ENCODE results near the gene NRCAM.

The NRCAM gene

GRCh38 chr7:108251700-108252099, 204.5 kb downstream of the NRCAM start:
- Histone ChIP-seq H2AFZ (ENCODE audit: low read depth, low read length, severe bottlenecking) (no peak overlapping the region), H3K79me2 (ENCODE audit: insufficient read depth, low read length) (no peaks in the 10 kb centered on the region), H3K9me2 (replicated peaks; ENCODE audit: insufficient read depth, low read length) (no peaks in the 10 kb centered on the region), H3F3A (ENCODE audit: insufficient read depth) (no peaks in the 10 kb centered on the region), H3K4me3 (ENCODE audit: insufficient read depth, low read length, poor library complexity, severe bottlenecking) (no peak overlapping the region), H3K9me3 (ENCODE audit: insufficient read depth, low read length) (no peaks in the 10 kb centered on the region), H3K4me2 (ENCODE audit: low read depth, low read length, poor library complexity, severe bottlenecking) (no peak overlapping the region), H3K36me3 (ENCODE audit: low read length) (no peaks in the 10 kb centered on the region), H3K27me3 (ENCODE audit: low read length) (no peaks in the 10 kb centered on the region), H3K9ac (ENCODE audit: low read length) (no peak overlapping the region), H3K27ac (ENCODE audit: low read depth, low read length) (no peak overlapping the region), H4K20me1 (ENCODE audit: low read depth, low read length) (no peaks in the 10 kb centered on the region)
- TF ChIP-seq EZH2phosphoT487 (conservative IDR thresholded peaks at IDR 0.05; ENCODE audit: low read length), result no peak
- no peak for TF ChIP-seq CTCF (IDR thresholded peaks at IDR 0.05; ENCODE audit: insufficient read depth, low read length, poor library complexity, severe bottlenecking)

- Histone ChIP-seq H3K27me3 (ENCODE audit: low read length) (no peaks in the 10 kb centered on the region), H3K4me3 (ENCODE audit: insufficient read depth, low read length, poor library complexity, severe bottlenecking) (no peak overlapping the region), H3F3A (ENCODE audit: insufficient read depth) (no peaks in the 10 kb centered on the region), H3K79me2 (ENCODE audit: insufficient read depth, low read length) (no peaks in the 10 kb centered on the region), H3K9me2 (replicated peaks; ENCODE audit: insufficient read depth, low read length) (no peaks in the 10 kb centered on the region), H4K20me1 (ENCODE audit: low read depth, low read length) (no peaks in the 10 kb centered on the region), H3K27ac (ENCODE audit: low read depth, low read length) (no peak overlapping the region), H2AFZ (ENCODE audit: low read depth, low read length, severe bottlenecking) (no peak overlapping the region), H3K4me2 (ENCODE audit: low read depth, low read length, poor library complexity, severe bottlenecking) (no peak overlapping the region), H3K9ac (ENCODE audit: low read length) (no peak overlapping the region), H3K36me3 (ENCODE audit: low read length) (no peaks in the 10 kb centered on the region), H3K9me3 (ENCODE audit: insufficient read depth, low read length) (no peaks in the 10 kb centered on the region)
- TF ChIP-seq EZH2phosphoT487 (conservative IDR thresholded peaks at IDR 0.05; ENCODE audit: low read length) (no peak), CTCF (IDR thresholded peaks at IDR 0.05; ENCODE audit: insufficient read depth, low read length, poor library complexity, severe bottlenecking) (no peak)
Measured at GRCh38 chr7:108249453-108249852, 206.8 kb downstream of the NRCAM start.

- TF ChIP-seq EZH2phosphoT487 (conservative IDR thresholded peaks at IDR 0.05; ENCODE audit: low read length), result no peak
- TF ChIP-seq CTCF (IDR thresholded peaks at IDR 0.05; ENCODE audit: insufficient read depth, low read length, poor library complexity, severe bottlenecking), result no peak
- H3K79me2 ChIP-seq (ENCODE audit: insufficient read depth, low read length), result no peaks in the 10 kb centered on the region
- no peak overlapping the region for H3K9ac ChIP-seq (ENCODE audit: low read length)
- no peaks in the 10 kb centered on the region for H3K36me3 ChIP-seq (ENCODE audit: low read length)
- no peak overlapping the region for H3K27ac ChIP-seq (ENCODE audit: low read depth, low read length)
- no peak overlapping the region for H3K4me3 ChIP-seq (ENCODE audit: insufficient read depth, low read length, poor library complexity, severe bottlenecking)
- H4K20me1 ChIP-seq (ENCODE audit: low read depth, low read length), result no peaks in the 10 kb centered on the region
- no peaks in the 10 kb centered on the region for H3K9me2 ChIP-seq (replicated peaks; ENCODE audit: insufficient read depth, low read length)
- no peak overlapping the region for H2AFZ ChIP-seq (ENCODE audit: low read depth, low read length, severe bottlenecking)
- H3F3A ChIP-seq (ENCODE audit: insufficient read depth), result no peaks in the 10 kb centered on the region
- H3K9me3 ChIP-seq (ENCODE audit: insufficient read depth, low read length), result no peaks in the 10 kb centered on the region
- no peak overlapping the region for H3K4me2 ChIP-seq (ENCODE audit: low read depth, low read length, poor library complexity, severe bottlenecking)
- H3K27me3 ChIP-seq (ENCODE audit: low read length), result no peaks in the 10 kb centered on the region
Measured at GRCh38 chr7:108248821-108249220, 207.4 kb downstream of the NRCAM start.

All from SU-DHL-6 (cell line).